Endothelial cell (in vitro differentiated cells): ENCODE results near the gene DIP2C. TPM values are rescaled to one million over a fixed set of nuclear protein-coding genes. Genes with fewer than 3 reads are reported as not detected.

ENCODE experiments used
- DNase-seq: peaks from one replicate; pipeline ENCODE4 v3.0.0; 2021; ENCODE audit warnings: low spot score
- H3K27ac Mint-ChIP-seq: one replicate; pipeline ENCODE4 v1.8.0; 2021; ENCODE audit warnings: mixed read lengths, inconsistent platforms; ENCODE audit not compliant: unreplicated experiment
- H3K27me3 Mint-ChIP-seq: one replicate; pipeline ENCODE4 v1.8.0; 2021; ENCODE audit warnings: mild to moderate bottlenecking, moderate library complexity, mixed read lengths, inconsistent platforms; ENCODE audit not compliant: unreplicated experiment
- H3K36me3 Mint-ChIP-seq: one replicate; pipeline ENCODE4 v1.8.0; 2021; ENCODE audit warnings: mild to moderate bottlenecking, low read depth, mixed read lengths, inconsistent platforms; ENCODE audit not compliant: unreplicated experiment
- H3K4me1 Mint-ChIP-seq: one replicate; pipeline ENCODE4 v1.8.0; 2021; ENCODE audit warnings: mild to moderate bottlenecking, mixed read lengths, inconsistent platforms; ENCODE audit not compliant: unreplicated experiment
- H3K4me3 Mint-ChIP-seq: one replicate; pipeline ENCODE4 v1.8.0; 2021; ENCODE audit warnings: mild to moderate bottlenecking, mixed read lengths, inconsistent platforms; ENCODE audit not compliant: unreplicated experiment
- H3K9me3 Mint-ChIP-seq: one replicate; pipeline ENCODE4 v1.8.0; 2021; ENCODE audit warnings: mixed read lengths, inconsistent platforms; ENCODE audit not compliant: unreplicated experiment
- total RNA-seq: library from RNA; stranded (reverse); fragmentation: NEBNext Ultra II Directional; extraction: Animal tissue kit (Norgen Biotek cat#: 25700); gene quantifications from one replicate; pipeline ENCODE4 v1.2.1, GENCODE V29; 2021; ENCODE audit not compliant: unreplicated experiment
- TF ChIP-seq, protein P1 (sequence below): fragments of 200-600 bp; sonication (generic); IDR thresholded peaks from one replicate; pipeline ENCODE4 v1.5.0; 2021; ENCODE audit warnings: antibody characterized with exemption; ENCODE audit not compliant: unreplicated experiment

Gene DIP2C
- total RNA-seq, 1 donor from 2014 or later: 13.1 TPM

DNA sequence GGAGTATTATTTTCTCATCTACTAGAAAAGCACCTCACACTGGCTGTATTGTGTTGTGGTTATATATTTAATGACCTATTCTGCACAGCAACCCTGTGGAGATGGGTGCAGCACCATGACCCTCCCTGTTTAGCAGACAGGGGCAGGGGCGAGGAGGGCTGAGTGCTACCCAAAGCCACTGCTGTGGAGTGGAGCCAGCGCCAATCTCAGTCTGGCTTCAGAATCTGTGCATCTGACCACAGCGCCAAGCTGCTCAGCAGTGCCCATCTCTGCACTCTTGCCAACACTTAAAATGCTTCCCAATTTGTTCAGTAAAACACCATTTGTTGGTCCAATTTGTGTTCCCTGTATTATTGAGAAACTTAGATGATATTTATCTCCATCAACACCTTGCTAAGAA is 315.1 kb downstream of the DIP2C start:
- no peaks in the 10 kb centered on the region for H3K4me1 Mint-ChIP-seq
- no peak overlapping the region for H3K4me3 Mint-ChIP-seq
- H3K27ac Mint-ChIP-seq: no peak overlapping the region
- no peaks in the 10 kb centered on the region for H3K9me3 Mint-ChIP-seq
- TF ChIP-seq, protein P1, sequence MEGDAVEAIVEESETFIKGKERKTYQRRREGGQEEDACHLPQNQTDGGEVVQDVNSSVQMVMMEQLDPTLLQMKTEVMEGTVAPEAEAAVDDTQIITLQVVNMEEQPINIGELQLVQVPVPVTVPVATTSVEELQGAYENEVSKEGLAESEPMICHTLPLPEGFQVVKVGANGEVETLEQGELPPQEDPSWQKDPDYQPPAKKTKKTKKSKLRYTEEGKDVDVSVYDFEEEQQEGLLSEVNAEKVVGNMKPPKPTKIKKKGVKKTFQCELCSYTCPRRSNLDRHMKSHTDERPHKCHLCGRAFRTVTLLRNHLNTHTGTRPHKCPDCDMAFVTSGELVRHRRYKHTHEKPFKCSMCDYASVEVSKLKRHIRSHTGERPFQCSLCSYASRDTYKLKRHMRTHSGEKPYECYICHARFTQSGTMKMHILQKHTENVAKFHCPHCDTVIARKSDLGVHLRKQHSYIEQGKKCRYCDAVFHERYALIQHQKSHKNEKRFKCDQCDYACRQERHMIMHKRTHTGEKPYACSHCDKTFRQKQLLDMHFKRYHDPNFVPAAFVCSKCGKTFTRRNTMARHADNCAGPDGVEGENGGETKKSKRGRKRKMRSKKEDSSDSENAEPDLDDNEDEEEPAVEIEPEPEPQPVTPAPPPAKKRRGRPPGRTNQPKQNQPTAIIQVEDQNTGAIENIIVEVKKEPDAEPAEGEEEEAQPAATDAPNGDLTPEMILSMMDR: no peak
- H3K27me3 Mint-ChIP-seq: peaks cover 3% of the 10 kb centered on the region
- H3K36me3 Mint-ChIP-seq: peaks cover 18% of the 10 kb centered on the region
- DNase-seq: no peak

DNA sequence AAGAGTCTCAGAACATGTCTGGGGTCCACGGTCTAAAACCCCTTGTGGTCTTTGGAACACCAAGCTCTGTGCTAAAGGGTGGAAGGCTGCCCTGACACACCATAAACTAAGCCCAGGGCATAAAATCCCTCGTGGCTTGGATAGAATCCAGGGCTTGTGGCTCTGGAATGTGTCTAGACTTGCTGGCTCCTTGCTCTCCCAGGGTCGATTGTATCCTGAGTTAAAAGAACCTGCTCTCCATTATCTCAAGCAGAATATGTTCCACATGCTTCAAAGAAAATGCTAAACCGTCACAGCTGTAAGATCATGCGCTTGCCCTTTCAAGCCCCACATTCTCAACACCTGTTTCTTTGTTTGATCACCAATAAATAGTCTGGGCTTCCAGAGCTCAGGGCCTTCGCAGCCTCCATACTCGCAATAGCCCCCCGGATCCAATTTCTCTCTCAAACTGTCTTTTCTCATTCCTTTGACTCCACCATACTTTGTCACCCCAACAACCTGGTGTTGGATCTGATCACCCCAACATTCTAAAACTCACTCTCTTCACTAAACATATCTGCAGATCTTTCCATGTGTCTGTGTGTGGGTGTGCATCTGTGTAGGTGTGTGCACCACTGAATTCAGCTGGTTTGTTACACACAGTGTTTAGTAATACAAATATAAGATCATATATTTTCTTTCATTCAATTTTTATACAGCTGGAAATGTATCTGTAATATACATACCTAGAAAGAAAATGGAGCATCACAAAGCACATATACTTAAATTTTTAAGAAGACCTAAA is 315.8 kb downstream of the DIP2C start:
- Mint-ChIP-seq H3K9me3 (no peaks in the 10 kb centered on the region), H3K27me3 (peaks cover 3% of the 10 kb centered on the region), H3K4me1 (no peaks in the 10 kb centered on the region), H3K27ac (no peak overlapping the region), H3K36me3 (peaks cover 18% of the 10 kb centered on the region), H3K4me3 (no peak overlapping the region)
- DNase-seq: no peak
- TF ChIP-seq, protein P1: no peak

DNA sequence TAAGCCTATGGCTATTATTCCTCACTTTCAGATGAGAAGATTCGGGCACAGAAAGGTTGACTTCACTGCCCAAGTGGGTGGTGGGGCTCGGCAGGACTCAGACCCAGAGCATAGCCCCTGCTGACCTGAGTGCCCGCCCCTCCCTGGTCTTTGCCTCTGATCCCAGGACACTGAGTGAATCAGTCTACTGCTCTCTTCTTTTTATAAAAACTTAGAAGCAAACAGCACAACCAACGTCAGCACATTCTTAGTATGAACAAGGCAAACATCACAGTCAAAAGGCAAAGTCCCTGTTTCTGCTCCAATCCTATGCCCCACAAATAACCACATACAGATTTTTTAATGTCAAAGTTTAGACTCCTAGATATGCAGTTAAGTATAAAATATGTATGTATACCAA is 316.5 kb downstream of the DIP2C start:
- Mint-ChIP-seq H3K27me3 (peaks cover 3% of the 10 kb centered on the region), H3K4me3 (no peak overlapping the region), H3K36me3 (peaks cover 18% of the 10 kb centered on the region), H3K9me3 (no peaks in the 10 kb centered on the region), H3K4me1 (no peaks in the 10 kb centered on the region), H3K27ac (no peak overlapping the region)
- TF ChIP-seq, protein P1: no peak
- no peak for DNase-seq

DNA sequence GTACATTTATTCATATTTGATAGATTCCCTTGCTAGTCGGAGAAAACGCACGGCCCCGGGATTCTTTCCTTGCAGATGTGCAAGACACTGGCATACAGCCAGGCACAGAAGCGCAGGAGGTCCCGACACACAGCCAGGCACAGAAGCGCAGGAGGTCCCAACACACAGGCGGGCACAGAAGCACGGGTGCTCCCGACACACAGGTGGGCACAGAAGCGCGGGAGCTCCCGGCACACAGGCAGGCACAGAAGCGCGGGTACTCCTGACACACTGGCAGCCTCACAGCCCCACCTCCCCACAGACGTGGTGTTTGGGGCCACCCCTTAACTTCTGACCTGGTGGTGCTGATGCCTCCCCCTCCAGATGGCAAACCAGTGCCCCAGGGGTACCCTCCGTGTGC is 316.9 kb downstream of the DIP2C start:
- Mint-ChIP-seq H3K27ac (no peak overlapping the region), H3K27me3 (peaks cover 3% of the 10 kb centered on the region), H3K36me3 (peaks cover 19% of the 10 kb centered on the region), H3K9me3 (no peaks in the 10 kb centered on the region), H3K4me3 (no peak overlapping the region), H3K4me1 (no peaks in the 10 kb centered on the region)
- no peak for DNase-seq
- TF ChIP-seq, protein P1: no peak

DNA sequence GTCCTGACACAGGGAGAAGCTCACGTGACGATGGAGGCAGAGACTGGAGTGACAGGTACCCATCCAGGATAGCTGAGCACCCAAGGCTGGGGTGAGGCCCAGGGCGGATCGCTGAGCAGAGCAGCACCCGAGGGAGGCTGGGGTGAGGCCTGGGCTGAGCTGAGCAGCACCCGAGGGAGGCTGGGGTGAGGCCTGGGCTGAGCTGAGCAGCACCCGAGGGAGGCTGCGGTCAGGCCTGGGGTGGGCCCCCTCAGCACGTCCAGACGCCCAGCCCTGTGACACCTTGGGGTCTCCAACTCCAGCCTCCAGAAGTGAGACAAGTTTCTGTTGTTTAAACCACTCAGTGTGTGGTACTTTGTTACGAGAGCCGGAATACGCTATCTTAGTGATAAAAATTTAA is 318.0 kb downstream of the DIP2C start:
- no peaks in the 10 kb centered on the region for H3K9me3 Mint-ChIP-seq

More for the DNA sequence above, 318.0 kb downstream of the DIP2C start:
- H3K27ac Mint-ChIP-seq: peak overlapping the region; percentile 5
- TF ChIP-seq, protein P1: no peak
- no peak for DNase-seq
- no peak overlapping the region for H3K4me3 Mint-ChIP-seq
- H3K36me3 Mint-ChIP-seq: peaks cover 26% of the 10 kb centered on the region
- H3K27me3 Mint-ChIP-seq: peaks cover 3% of the 10 kb centered on the region
- no peaks in the 10 kb centered on the region for H3K4me1 Mint-ChIP-seq
